ENCODE results near the gene HNRNPA3. TPM values are rescaled to one million over a fixed set of nuclear protein-coding genes. Genes with fewer than 3 reads are reported as not detected.

The HNRNPA3 gene
- total RNA-seq, 2 donors from 2014 or later = 147 to 278 TPM

DNA sequence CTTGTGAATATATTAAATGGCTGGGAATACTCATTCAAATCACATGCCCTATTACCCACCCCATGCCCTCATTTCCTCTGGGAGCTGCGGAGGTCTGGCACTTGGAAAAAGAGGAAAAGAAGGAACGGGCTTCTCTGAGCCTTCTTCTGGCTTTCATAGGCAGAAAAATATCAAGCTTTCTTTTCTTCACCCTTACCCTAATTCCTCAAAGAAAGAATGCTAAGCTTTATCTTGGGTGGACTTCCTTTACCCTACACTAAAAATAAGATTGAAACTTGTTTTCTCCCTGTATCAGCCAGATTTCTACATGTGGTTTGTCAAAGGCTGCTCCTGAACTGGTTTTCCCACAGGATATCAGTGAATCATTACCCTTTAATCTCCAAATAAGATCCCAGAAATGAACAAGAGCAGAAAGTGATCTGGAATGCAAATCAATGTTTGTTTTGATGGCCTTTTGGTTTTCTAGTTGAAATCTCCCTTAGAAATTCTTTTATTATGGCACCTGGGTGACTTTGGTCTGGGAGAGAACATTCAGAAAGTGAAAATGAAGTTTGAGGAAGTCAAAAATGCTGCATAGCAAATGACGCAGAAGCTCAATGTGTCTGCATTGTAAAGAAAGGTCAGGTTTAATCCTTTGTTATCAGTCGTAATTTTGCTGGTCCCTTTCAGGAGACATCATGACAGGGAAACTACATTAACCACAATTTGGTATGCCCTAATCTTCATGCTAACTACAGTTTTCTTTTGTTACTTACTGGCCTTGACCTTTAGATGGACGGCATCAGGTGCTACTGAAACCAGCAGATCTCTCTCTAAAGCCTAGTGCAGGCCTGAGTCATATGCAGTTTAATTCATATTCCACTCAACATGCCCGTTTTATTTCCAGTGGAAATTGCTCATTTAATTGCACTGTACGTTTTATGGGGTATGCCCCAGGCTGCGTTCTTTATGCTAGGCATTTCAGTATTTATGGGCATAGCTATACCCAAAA lies 46.6 kb upstream of the HNRNPA3 start:
- peak; percentile 50 for DNase-seq
- TF ChIP-seq, protein P1, sequence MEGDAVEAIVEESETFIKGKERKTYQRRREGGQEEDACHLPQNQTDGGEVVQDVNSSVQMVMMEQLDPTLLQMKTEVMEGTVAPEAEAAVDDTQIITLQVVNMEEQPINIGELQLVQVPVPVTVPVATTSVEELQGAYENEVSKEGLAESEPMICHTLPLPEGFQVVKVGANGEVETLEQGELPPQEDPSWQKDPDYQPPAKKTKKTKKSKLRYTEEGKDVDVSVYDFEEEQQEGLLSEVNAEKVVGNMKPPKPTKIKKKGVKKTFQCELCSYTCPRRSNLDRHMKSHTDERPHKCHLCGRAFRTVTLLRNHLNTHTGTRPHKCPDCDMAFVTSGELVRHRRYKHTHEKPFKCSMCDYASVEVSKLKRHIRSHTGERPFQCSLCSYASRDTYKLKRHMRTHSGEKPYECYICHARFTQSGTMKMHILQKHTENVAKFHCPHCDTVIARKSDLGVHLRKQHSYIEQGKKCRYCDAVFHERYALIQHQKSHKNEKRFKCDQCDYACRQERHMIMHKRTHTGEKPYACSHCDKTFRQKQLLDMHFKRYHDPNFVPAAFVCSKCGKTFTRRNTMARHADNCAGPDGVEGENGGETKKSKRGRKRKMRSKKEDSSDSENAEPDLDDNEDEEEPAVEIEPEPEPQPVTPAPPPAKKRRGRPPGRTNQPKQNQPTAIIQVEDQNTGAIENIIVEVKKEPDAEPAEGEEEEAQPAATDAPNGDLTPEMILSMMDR (IDR thresholded peaks at IDR 0.05) = no peak
- Histone ChIP-seq H3K4me1 (peaks cover 3% of the 10 kb centered on the region), H3K36me3 (no peaks in the 10 kb centered on the region), H3K4me3 (peak overlapping the region; percentile 8), H3K9me3 (no peaks in the 10 kb centered on the region), H3K9ac (ENCODE audit: low read depth in 2 of 2, low read length in 2 of 2) (peak overlapping the region; percentile 29 to 66), H3K27me3 (no peaks in the 10 kb centered on the region), H3K27ac (peak overlapping the region; percentile 85)
- intact Hi-C loops (cut with DNase I) = loop anchor here (2.0 to 10.0 kb wide), 5 partner anchors 36 to 449 kb away; a partner anchor contains a TSS

DNA sequence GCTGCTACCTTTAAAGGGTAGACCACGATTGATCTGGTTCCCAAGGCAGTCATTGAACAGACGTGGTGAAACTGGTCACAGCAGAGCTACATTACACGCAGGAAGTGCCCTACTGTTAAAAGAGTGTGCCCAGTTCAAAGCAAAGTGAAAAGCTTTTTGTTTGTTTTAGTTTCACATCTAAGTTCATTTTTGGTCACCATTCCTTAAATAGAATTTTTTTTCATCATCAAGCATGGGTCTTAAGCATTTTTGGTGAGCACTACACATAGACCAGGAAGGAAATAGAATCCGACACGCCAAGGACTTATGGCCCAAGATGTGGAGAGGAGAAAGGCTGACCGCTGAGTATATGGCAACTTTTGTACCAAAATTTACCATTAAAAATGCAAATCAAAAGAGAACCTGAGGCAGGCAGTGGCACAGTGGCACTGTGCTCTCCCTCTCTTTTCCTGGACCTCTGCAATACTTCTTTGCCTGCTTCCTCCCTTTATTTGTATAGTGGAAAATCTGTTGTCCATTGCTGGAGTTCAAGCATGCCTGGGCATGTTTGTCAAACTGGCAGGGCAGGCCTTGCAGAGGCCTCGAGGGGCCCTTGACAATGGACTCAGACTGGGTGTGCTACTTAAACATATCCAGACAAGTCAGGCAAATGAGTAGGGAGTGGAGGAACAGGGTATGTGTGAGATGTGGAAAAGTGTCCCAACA lies 42.6 kb upstream of the HNRNPA3 start:
- Histone ChIP-seq H3K4me3 (no peak overlapping the region), H3K9ac (ENCODE audit: low read depth in 2 of 2, low read length in 2 of 2) (no peak overlapping the region), H3K27ac (no peak overlapping the region), H3K9me3 (no peaks in the 10 kb centered on the region), H3K4me1 (peaks cover 5% of the 10 kb centered on the region), H3K36me3 (no peaks in the 10 kb centered on the region), H3K27me3 (no peaks in the 10 kb centered on the region)
- intact Hi-C loops (cut with DNase I) = loop anchor here (5.0 to 10.0 kb wide), 4 partner anchors 32 to 445 kb away; a partner anchor contains a TSS
- no peak for DNase-seq
- TF ChIP-seq, protein P1 (IDR thresholded peaks at IDR 0.05) = no peak

DNA sequence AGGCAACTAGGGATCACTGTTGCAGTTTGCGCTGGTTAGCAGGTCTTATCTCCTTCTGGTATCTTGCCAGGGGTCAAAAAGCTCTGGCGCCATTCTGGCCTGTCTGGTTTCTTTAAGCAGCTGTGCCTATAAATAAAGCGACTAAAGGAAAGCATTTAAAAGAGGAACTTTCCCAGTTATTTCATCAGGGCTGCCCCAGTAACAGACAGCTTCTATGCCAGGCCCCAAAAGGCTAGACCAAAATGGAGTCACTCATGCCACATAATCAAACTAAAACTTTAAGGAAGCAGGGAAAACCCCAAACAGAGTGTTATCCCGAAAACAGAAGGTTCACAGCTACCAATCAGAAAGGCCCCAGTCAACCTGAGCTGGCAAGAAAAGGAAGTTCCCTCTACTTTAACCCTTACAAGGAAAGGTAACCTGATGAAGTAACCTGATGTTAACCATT lies 41.2 kb upstream of the HNRNPA3 start:
- no peak overlapping the region for H3K27ac ChIP-seq

DNA sequence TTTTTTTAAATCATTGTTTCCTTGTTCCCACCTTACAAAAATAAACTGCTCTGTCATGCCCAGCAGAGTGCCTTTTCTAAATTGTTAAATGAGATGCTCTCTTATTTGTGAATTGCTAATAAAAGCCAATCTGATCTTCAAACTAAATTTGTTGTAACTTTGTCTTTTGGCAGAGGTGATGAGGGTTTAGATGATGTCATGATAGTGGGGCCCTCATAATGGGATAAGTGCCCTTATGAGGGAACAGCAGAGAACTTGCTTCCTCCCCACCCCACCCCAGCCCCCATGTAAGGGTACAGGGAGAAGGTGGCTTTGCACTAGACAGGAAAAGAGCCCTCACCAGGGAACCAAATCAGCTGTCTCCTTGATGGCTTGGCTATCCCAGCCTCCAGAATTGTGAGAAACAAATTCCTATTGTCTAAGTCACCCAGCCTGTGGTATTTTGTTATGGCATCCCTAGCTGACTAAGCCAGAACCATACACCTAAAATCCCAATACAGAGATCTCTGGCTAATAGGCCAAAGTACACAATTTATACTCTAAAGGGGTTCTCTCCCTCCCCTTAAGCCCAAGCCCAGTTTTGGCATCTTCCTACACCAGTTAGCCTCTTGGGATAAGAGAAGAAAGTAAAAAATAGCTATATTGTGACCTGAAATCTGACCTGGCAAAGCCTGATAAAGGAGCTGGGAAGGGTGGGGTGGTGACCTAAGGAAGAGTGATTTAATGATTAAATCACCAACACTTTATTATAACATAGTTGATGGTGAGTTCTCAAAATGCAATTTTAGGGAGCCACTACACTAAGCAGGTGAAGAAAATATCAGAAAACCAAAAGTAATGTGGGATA lies 40.3 kb upstream of the HNRNPA3 start:
- no peaks in the 10 kb centered on the region for H3K36me3 ChIP-seq
- no peak overlapping the region for H3K27ac ChIP-seq
- DNase-seq = no peak
- H3K27me3 ChIP-seq = no peaks in the 10 kb centered on the region
- no peak overlapping the region for H3K4me3 ChIP-seq
- H3K9me3 ChIP-seq = no peaks in the 10 kb centered on the region
- H3K9ac ChIP-seq (ENCODE audit: low read depth in 2 of 2, low read length in 2 of 2) = no peak overlapping the region
- TF ChIP-seq, protein P1 (IDR thresholded peaks at IDR 0.05) = no peak
- peaks cover 3% of the 10 kb centered on the region for H3K4me1 ChIP-seq
- intact Hi-C loops (cut with DNase I) = no loop called here

More for the DNA sequence above, 41.2 kb upstream of the HNRNPA3 start:
- no peaks in the 10 kb centered on the region for H3K9me3 ChIP-seq
- peaks cover 3% of the 10 kb centered on the region for H3K4me1 ChIP-seq
- TF ChIP-seq, protein P1 (IDR thresholded peaks at IDR 0.05) = no peak
- no peaks in the 10 kb centered on the region for H3K36me3 ChIP-seq
- intact Hi-C loops (cut with DNase I) = no loop called here
- H3K4me3 ChIP-seq = no peak overlapping the region
- no peak overlapping the region for H3K9ac ChIP-seq (ENCODE audit: low read depth in 2 of 2, low read length in 2 of 2)
- H3K27me3 ChIP-seq = no peaks in the 10 kb centered on the region
- DNase-seq = peak; percentile 59

DNA sequence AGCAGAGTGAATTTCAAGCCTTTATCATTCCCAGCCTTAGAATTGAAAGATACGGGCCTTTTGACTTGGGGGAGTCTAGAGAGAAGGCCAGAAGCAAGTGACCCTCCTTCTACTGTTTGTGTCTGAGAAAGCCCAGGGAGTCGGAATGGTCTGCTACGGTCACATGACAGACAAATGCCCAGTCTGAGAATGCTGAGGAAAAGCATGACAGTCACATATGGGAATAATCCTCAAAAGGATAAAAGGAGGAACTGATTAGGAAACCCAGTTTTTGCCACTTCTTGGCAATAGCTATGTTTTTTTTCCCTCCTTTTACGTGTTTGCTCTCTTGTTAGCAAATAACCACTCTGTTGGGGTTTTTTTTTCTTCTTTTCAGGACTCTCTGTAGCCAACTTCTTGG lies 38.1 kb upstream of the HNRNPA3 start:
- DNase-seq = no peak
- intact Hi-C loops (cut with DNase I) = no loop called here
- Histone ChIP-seq H3K4me3 (no peak overlapping the region), H3K4me1 (peaks cover 3% of the 10 kb centered on the region), H3K9ac (ENCODE audit: low read depth in 2 of 2, low read length in 2 of 2) (no peak overlapping the region), H3K27ac (no peak overlapping the region), H3K9me3 (no peaks in the 10 kb centered on the region), H3K27me3 (no peaks in the 10 kb centered on the region), H3K36me3 (no peaks in the 10 kb centered on the region)
- TF ChIP-seq, protein P1 (IDR thresholded peaks at IDR 0.05) = no peak
